22Rv1 (cell line): Measurements from ENCODE around the gene DIP2A.

Experiments
- CTCF ChIP-seq: fragments of 450-650 bp; IDR thresholded peaks from 2 replicates; pipeline ENCODE4 v1.5.1; 2017; ENCODE audit warnings: mild to moderate bottlenecking
- ZFX ChIP-seq: fragments of 450-650 bp; IDR thresholded peaks from 2 replicates; pipeline ENCODE4 v1.6.1; 2017; ENCODE audit warnings: antibody characterized with exemption, borderline replicate concordance

- TF ChIP-seq CTCF (no peak), ZFX (no peak)
These were observed 40.3 kb upstream of the DIP2A start for GRCh38 chr21:46418265-46418946.
